ENCODE results near the gene EIF3I.

- TF ChIP-seq JUNB (IDR thresholded peaks at IDR 0.05) (no peak), MYC (IDR thresholded peaks at IDR 0.05; ENCODE audit: borderline replicate concordance, low read length) (no peak), MAX (IDR thresholded peaks at IDR 0.05) (no peak)
These were observed 20.2 kb downstream of the EIF3I start for GRCh38 chr1:32242341-32242851.

Data from A549 (cell line).